ENCODE results near the gene PRIMA1. TPM values are rescaled to one million over a fixed set of nuclear protein-coding genes. Genes with fewer than 3 reads are reported as not detected.
A peak's percentile ranks its signal among the peaks of the same experiment; 100 is the strongest.

Gene PRIMA1
- total RNA-seq, 1 experiment from 2014 or later: 0.26 TPM

DNA sequence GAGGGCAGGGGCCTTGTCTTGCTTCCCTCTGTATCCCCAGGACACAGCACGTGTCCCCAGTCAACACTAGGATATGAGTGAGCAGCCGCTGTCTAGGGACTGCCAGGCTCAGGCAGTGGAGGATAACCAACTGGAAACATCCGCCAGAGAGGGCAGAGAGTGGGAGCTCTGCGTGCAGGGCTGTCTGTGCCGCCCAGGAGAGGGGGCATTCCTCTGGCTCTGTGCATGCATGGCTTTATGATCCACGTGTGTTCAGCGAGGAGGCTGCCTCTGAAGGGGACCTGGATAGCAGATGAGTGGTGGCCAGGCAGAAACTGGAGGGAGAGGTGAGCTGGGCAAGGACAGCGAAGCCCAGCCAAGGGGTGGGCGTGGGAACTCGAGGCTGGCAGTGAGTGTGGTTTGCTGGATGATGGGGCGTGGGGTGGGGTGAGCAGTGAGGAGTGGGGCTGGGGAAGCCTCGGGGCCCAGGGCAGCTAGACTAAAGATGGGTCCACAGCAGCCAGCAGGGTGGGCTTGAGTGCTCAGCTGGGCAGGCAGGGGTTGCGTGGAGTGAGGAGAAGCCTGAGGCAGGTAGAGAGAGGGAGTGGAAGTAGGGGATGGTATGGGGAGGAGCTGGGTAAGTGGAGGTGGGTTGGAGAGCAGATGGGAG, 72.9 kb downstream of the PRIMA1 start:
- TF ChIP-seq CTCF (IDR thresholded peaks at IDR 0.05) (no peak), TCF7L2 (IDR thresholded peaks at IDR 0.05; ENCODE audit: low read depth, low read length) (no peak), POLR2AphosphoS5 (IDR thresholded peaks at IDR 0.05; ENCODE audit: low read depth, low read length) (no peak)
- TF ChIP-seq, protein P1, sequence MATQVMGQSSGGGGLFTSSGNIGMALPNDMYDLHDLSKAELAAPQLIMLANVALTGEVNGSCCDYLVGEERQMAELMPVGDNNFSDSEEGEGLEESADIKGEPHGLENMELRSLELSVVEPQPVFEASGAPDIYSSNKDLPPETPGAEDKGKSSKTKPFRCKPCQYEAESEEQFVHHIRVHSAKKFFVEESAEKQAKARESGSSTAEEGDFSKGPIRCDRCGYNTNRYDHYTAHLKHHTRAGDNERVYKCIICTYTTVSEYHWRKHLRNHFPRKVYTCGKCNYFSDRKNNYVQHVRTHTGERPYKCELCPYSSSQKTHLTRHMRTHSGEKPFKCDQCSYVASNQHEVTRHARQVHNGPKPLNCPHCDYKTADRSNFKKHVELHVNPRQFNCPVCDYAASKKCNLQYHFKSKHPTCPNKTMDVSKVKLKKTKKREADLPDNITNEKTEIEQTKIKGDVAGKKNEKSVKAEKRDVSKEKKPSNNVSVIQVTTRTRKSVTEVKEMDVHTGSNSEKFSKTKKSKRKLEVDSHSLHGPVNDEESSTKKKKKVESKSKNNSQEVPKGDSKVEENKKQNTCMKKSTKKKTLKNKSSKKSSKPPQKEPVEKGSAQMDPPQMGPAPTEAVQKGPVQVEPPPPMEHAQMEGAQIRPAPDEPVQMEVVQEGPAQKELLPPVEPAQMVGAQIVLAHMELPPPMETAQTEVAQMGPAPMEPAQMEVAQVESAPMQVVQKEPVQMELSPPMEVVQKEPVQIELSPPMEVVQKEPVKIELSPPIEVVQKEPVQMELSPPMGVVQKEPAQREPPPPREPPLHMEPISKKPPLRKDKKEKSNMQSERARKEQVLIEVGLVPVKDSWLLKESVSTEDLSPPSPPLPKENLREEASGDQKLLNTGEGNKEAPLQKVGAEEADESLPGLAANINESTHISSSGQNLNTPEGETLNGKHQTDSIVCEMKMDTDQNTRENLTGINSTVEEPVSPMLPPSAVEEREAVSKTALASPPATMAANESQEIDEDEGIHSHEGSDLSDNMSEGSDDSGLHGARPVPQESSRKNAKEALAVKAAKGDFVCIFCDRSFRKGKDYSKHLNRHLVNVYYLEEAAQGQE (IDR thresholded peaks at IDR 0.05; ENCODE audit: insufficient read depth in 1 of 2, low read depth in 2 of 2, low read length in 1 of 2): no peak
- no peak for DNase-seq (ENCODE audit: low read depth, low spot score)
- H3K27ac ChIP-seq (ENCODE audit: low read length): no peak overlapping the region
- ChIA-PET POLR2A (no interaction called here), CTCF (no interaction called here)
- ATAC-seq: peak; percentile 26; the same call in 1 of the 2 replicates
- no peaks in the 10 kb centered on the region for H3K27me3 ChIP-seq (ENCODE audit: control insufficient read depth, insufficient read depth, low read length)
- no peaks in the 10 kb centered on the region for H3K9me3 ChIP-seq (ENCODE audit: control insufficient read depth, insufficient read depth, low read depth, low read length)
- no peaks in the 10 kb centered on the region for H3K36me3 ChIP-seq (ENCODE audit: control insufficient read depth, insufficient read depth, low read length)
- H3K4me1 ChIP-seq (ENCODE audit: control insufficient read depth, insufficient read depth, low read length): no peaks in the 10 kb centered on the region
- no TSS peak for BruUV-seq (replicated peaks)
- in situ Hi-C loops (cut with HindIII; ENCODE audit: low pct_unique_long_range_greater_than_20kb, low sequenced_read_pairs) (no loop called here), intact Hi-C loops (cut with micrococcal nuclease; ENCODE audit: unreplicated experiment) (no loop called here)
- no peak overlapping the region for H3K4me3 ChIP-seq (ENCODE audit: low read depth in 2 of 2, low read length in 2 of 2)

GRCh38 chr14:93714605-93715004, 73.7 kb downstream of the PRIMA1 start:
- Histone ChIP-seq H3K27ac (ENCODE audit: low read length) (no peak overlapping the region), H3K27me3 (ENCODE audit: control insufficient read depth, insufficient read depth, low read length) (no peaks in the 10 kb centered on the region), H3K9me3 (ENCODE audit: control insufficient read depth, insufficient read depth, low read depth, low read length) (no peaks in the 10 kb centered on the region), H3K4me1 (ENCODE audit: control insufficient read depth, insufficient read depth, low read length) (no peaks in the 10 kb centered on the region), H3K4me3 (ENCODE audit: low read depth in 2 of 2, low read length in 2 of 2) (no peak overlapping the region), H3K36me3 (ENCODE audit: control insufficient read depth, insufficient read depth, low read length) (no peaks in the 10 kb centered on the region)
- TF ChIP-seq CTCF (IDR thresholded peaks at IDR 0.05) (no peak), TCF7L2 (IDR thresholded peaks at IDR 0.05; ENCODE audit: low read depth, low read length) (no peak), SIN3A (IDR thresholded peaks at IDR 0.05; ENCODE audit: borderline replicate concordance, insufficient read depth, low read depth, low read length) (no peak), POLR2AphosphoS5 (IDR thresholded peaks at IDR 0.05; ENCODE audit: low read depth, low read length) (no peak)
- TF ChIP-seq, protein P1 (IDR thresholded peaks at IDR 0.05; ENCODE audit: insufficient read depth in 1 of 2, low read depth in 2 of 2, low read length in 1 of 2): no peak
- ATAC-seq (no peak), DNase-seq (ENCODE audit: low read depth, low spot score) (no peak)
- ChIA-PET CTCF (no interaction called here), POLR2A (no interaction called here)
- in situ Hi-C loops (cut with HindIII; ENCODE audit: low pct_unique_long_range_greater_than_20kb, low sequenced_read_pairs): no loop called here
- no TSS peak for BruUV-seq (replicated peaks)
- intact Hi-C loops (cut with micrococcal nuclease; ENCODE audit: unreplicated experiment): no loop called here

Data from Panc1 (cell line).